Hepatocyte (in vitro differentiated cells): Measurements from ENCODE around the gene CEP170B.

ENCODE experiments used
- CTCF ChIP-seq: fragments of 200-600 bp; sonication (generic); IDR thresholded peaks from 2 replicates; pipeline ENCODE4 v1.5.1; 2016; ENCODE audit warnings: antibody characterized with exemption, mild to moderate bottlenecking; ENCODE audit not compliant: poor library complexity
- EZH2 ChIP-seq: fragments of 200-600 bp; sonication (generic); IDR thresholded peaks from 2 replicates; pipeline ENCODE4 v1.6.1; 2016; ENCODE audit warnings: antibody characterized with exemption, mild to moderate bottlenecking, borderline replicate concordance
- EZH2phosphoT487 ChIP-seq: fragments of 200-600 bp; sonication (generic); IDR thresholded peaks from one replicate; pipeline ENCODE4 v1.6.1; 2018; ENCODE audit warnings: antibody characterized with exemption, mild to moderate bottlenecking, low read depth, moderate library complexity; ENCODE audit not compliant: unreplicated experiment, severe bottlenecking

GRCh38 chr14:104841730-104842129, 23.3 kb upstream of the CEP170B start:
- TF ChIP-seq CTCF, result no peak
- TF ChIP-seq EZH2, result no peak
- TF ChIP-seq EZH2phosphoT487, result no peak
